Breast epithelium (tissue), 3 donors: Measurements from ENCODE around the gene SS18L1.

Source experiments
- POLR2A ChIP-seq: fragments of 450-650 bp; IDR thresholded peaks from one replicate; pipeline ENCODE4 v1.6.1; 2016; ENCODE audit warnings: antibody characterized with exemption, mild to moderate bottlenecking, moderate library complexity
- POLR2AphosphoS5 ChIP-seq, 3 donors: sonication (generic); formaldehyde crosslinking; IDR thresholded peaks; one replicate each; pipeline ENCODE4 v1.6.1; 2017; ENCODE audit warnings: antibody characterized with exemption in 3 of 3

DNA sequence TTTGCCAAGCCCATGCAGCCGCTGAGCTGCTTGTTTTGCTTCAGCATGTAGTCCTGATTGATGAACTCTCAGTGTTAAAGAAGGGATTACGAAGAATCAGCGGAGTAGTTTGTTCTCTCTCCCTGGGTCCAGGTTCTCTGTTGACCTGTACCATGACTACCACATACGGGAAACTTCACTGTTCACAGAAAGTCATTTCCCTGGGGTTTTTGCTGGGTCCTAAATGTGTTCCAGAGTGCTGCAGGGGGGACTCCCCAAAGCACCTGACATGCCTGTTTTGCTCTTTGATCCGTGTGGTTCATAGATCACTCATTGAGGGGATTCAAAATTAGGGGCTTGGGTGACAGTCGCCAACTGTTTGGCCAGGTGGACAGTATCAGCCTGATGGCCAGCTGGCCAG, 15.8 kb upstream of the SS18L1 start:
- TF ChIP-seq POLR2AphosphoS5 (IDR thresholded peaks at IDR 0.05) (no peak), POLR2A (no peak)
